Heart right ventricle (tissue), 16 donors: ENCODE results near the gene S100A2. TPM values are rescaled to one million over a fixed set of nuclear protein-coding genes. Genes with fewer than 3 reads are reported as not detected.

Experiments used
- ATAC-seq, 8 donors: fragments of 200-7000 bp; cut with Tn5 transposase; one replicate each; pipeline ENCODE4 v1.9.1; 2020; ENCODE audit warnings: mild to moderate bottlenecking in 8 of 8, moderate library complexity in 8 of 8, moderate number of reproducible peaks in 1 of 8
- DNase-seq, 2 donors: peaks; one replicate each; pipeline ENCODE4 v3.0.0-alpha.2; 2020
- H3K27ac ChIP-seq, 10 donors: fragments of 200-600 bp; sonication (generic) in 2 of 10; one replicate each; pipeline versions ENCODE4 v1.5.0 to v1.8.0; 2020 to 2022; ENCODE audit warnings: mild to moderate bottlenecking in 3 of 10
- H3K27me3 ChIP-seq, 7 donors: fragments of 200-600 bp; one replicate each; pipeline ENCODE4 v1.8.0; 2021 to 2022; ENCODE audit warnings: mild to moderate bottlenecking in 2 of 7
- H3K36me3 ChIP-seq, 9 donors: fragments of 200-600 bp; sonication (generic) in 1 of 9; one replicate each; pipeline versions ENCODE4 v1.5.0 to v1.8.0; 2020 to 2022; ENCODE audit warnings: mild to moderate bottlenecking in 2 of 9
- H3K4me1 ChIP-seq, 9 donors: fragments of 200-600 bp; sonication (generic) in 1 of 9; one replicate each; pipeline versions ENCODE4 v1.5.0 to v1.8.0; 2020 to 2022; ENCODE audit warnings: mild to moderate bottlenecking in 4 of 9
- H3K4me3 ChIP-seq, 10 donors: fragments of 200-600 bp; sonication (generic) in 2 of 10; one replicate each; pipeline versions ENCODE4 v1.5.0 to v1.8.0; 2020 to 2022; ENCODE audit warnings: mild to moderate bottlenecking in 7 of 10, moderate library complexity in 2 of 10
- H3K9me3 ChIP-seq, 11 donors: fragments of 200-600 bp in 10 of 11; sonication (generic) in 2 of 11; one replicate each; pipeline versions ENCODE4 v1.5.0 to v1.8.0; 2013 to 2022; ENCODE audit warnings: mild to moderate bottlenecking in 2 of 11, control low read depth in 1 of 11, moderate library complexity in 1 of 11
- WGBS, 2 donors: extraction: QIAGEN DNeasy Blood & Tissue Kit; methylation state at CpG; one replicate each; pipeline ENCODE4 v1.1.7; 2013; ENCODE audit warnings: inconsistent platforms in 1 of 2; 5-methylcytosine and 5-hydroxymethylcytosine counted together
- intact Hi-C, 10 donors: fragments of 100-400 bp; cut with DNase I; formaldehyde crosslinking; loops; one replicate each; pipeline versions ENCODE4 v1.11.1 to v1.14.2; 2022
- polyA plus RNA-seq, 2 donors: library from polyadenylated mRNA; stranded (reverse); fragments of 200-250 nt; gene quantifications; one replicate each; pipeline ENCODE4 v1.2.3, GENCODE V29; 2013
- total RNA-seq, 10 donors: library from RNA; stranded (reverse); fragmentation: NEBNext Ultra II Directional in 3 of 10; extraction: Animal tissue kit (Norgen Biotek cat#: 25700) in 3 of 10; gene quantifications; one replicate each; pipeline versions ENCODE4 v1.2.1 to v1.2.4, GENCODE V29; 2021 to 2023
- TF ChIP-seq, protein P1 (sequence below), 9 donors: fragments of 200-600 bp; sonication (generic) in 2 of 9; IDR thresholded peaks; one replicate each; pipeline versions ENCODE4 v1.5.0 to v1.8.0; 2021 to 2022; ENCODE audit warnings: antibody characterized with exemption in 9 of 9, mild to moderate bottlenecking in 5 of 9, moderate library complexity in 1 of 9
- donor health status: Arrhythmogenic right ventricular cardiomyopathy.
- donor health status: ischemic (EF 13 %, LVEDD 7.1; RV severe dilation, severe dysfunction).
- donor health status: healthy with polysubstance abuse.
- donor health status: DM: no; HTN: yes; CAD: no.
- donor health status: DM: no; HTN: no; CAD: no.
- donor health status: ischemic (EF 25% LVEDD 6.9; RV normal size, moderate dysfunction).
- donor health status: ischemic (EF 25% LVEDD 5.7; RV mildly dilated, moderate dysfunction).
- donor health status: healthy.
- donor health status: DM: yes; HTN: yes; CAD: no.
- donor health status: Ischemic cardiomyopathy.
- donor health status: ischemic (EF 35%, LVEDD 5.7; RV mildly dilated, moderate dysfunction).
- donor health status: nonischemic (EF 11% LVEDD 7.7; RV severe dilation, severe dysfunction).
- donor health status: DM: yes; HTN: yes; CAD: no.
- donor health status: PGD.
- donor health status: ischemic (EF 29% LVEDD 5.4; RV normal size, mild dysfunction).
- donor health status: nonischemic (EF 23%, LVEDD 6.1; RV moderate dilation, normal function).

Gene S100A2
- total and polyA plus RNA-seq, 12 donors, result 1.2 to 7.4 (median 3.1) TPM; not detected in 1

DNA sequence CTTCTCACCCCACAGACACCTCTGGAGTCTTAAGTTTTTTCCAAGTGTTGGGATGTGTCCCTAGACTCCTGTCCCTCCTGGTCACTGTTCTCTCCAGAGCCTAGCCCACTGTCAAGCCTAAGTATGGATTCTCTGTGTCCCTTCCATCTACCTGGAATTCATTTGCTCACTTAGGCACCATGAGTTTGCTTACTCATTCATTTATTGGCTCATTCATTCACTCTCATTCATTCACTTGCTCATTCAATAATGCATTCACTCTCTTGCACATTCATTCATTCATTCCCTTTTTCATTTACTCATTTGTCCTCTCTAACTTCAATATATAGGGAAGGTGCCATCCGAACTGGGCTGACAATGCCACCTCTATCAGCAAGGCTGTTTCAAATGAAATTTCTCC is 45.7 kb upstream of the S100A2 start:
- ATAC-seq (no peak), DNase-seq (no peak)
- TF ChIP-seq, protein P1, sequence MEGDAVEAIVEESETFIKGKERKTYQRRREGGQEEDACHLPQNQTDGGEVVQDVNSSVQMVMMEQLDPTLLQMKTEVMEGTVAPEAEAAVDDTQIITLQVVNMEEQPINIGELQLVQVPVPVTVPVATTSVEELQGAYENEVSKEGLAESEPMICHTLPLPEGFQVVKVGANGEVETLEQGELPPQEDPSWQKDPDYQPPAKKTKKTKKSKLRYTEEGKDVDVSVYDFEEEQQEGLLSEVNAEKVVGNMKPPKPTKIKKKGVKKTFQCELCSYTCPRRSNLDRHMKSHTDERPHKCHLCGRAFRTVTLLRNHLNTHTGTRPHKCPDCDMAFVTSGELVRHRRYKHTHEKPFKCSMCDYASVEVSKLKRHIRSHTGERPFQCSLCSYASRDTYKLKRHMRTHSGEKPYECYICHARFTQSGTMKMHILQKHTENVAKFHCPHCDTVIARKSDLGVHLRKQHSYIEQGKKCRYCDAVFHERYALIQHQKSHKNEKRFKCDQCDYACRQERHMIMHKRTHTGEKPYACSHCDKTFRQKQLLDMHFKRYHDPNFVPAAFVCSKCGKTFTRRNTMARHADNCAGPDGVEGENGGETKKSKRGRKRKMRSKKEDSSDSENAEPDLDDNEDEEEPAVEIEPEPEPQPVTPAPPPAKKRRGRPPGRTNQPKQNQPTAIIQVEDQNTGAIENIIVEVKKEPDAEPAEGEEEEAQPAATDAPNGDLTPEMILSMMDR (IDR thresholded peaks at IDR 0.05), result no peak
- H3K27me3 ChIP-seq, result no peaks in the 10 kb centered on the region
- H3K27ac ChIP-seq, result peak overlapping the region in 4 of 10 donors; percentile 95 to 99 (median 98)
- peak overlapping the region in 4 of 10 donors; percentile 6 to 67 (median 62) for H3K4me3 ChIP-seq
- H3K9me3 ChIP-seq, result no peaks in the 10 kb centered on the region
- H3K4me1 ChIP-seq, result peaks cover 10 to 61% (median 35%) of the 10 kb centered on the region in 9 donors
- WGBS, 2 donors, result 86 to 90% methylated on average over 1 of the region's 1 CpG
- intact Hi-C loops, result loop anchor here in 2 of 10 donors (5.0 to 10.0 kb wide), 2 partner anchors 77 to 79 kb away; partner anchors contain the start of gene S100A6 (in 1 of the 2)
- peaks cover 0 to 16% (median 14%) of the 10 kb centered on the region in 9 donors for H3K36me3 ChIP-seq

DNA sequence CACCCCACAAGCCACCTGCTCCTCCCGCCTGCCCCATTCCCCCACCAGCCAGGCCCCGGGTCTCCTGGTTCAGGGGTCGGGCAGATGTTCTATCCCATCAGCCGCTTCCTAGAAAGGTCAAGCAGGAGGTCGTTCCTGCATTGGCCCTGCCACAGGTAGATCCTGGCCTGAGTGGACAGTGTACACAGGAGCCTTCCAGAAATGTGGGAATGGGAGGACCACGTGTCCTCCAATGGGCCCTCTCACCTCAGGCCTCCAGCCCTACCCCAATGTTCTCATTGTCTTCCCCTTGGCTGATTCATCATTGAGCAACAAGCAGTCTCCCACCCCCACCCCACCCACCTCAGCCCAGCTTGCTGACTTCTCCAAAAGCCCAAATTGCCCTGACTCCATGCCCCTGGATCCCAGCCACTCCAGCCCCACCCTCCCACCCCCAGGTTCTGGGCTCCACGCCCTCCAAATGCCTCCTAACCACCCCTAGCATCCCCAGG is 45.2 kb upstream of the S100A2 start:
- 88 to 90% methylated on average over 7 of the region's 7 CpGs for WGBS, 2 donors

DNA sequence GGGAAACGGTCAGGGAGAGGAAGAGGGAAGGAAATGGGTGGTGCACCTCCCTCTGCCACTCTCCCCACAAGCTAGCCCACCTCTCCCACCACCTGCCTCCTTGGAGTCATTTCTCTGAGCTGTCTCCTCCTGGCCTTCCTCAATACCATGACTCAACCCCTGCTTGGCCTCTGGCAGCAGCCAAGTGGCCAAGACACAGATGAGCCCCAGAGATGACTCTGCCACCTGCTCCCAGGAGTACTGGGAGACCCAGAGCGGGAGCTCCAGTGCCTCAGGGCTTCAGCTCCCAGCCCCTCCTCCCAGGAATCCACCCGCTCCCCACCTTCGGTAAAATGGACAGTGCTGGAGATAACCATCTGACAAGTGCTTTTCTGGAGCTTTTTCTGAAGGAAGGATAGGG is 44.7 kb upstream of the S100A2 start:
- TF ChIP-seq, protein P1 (IDR thresholded peaks at IDR 0.05), result no peak
- DNase-seq (no peak), ATAC-seq (no peak)
- intact Hi-C loops, result loop anchor here in 2 of 10 donors (5.0 to 10.0 kb wide), 2 partner anchors 76 to 78 kb away; partner anchors contain the start of gene S100A6 (in 1 of the 2)
- WGBS, 2 donors, result 49 to 67% methylated on average over 4 of the region's 4 CpGs
- Histone ChIP-seq H3K9me3 (no peaks in the 10 kb centered on the region), H3K27me3 (no peaks in the 10 kb centered on the region), H3K36me3 (peaks cover 0 to 26% (median 14%) of the 10 kb centered on the region in 9 donors), H3K4me1 (peaks cover 10 to 57% (median 35%) of the 10 kb centered on the region in 9 donors), H3K4me3 (peak overlapping the region in 2 of 10 donors; percentile 1 to 73), H3K27ac (peak overlapping the region; percentile 83 to 99 (median 96))

More for the DNA sequence above, 45.2 kb upstream of the S100A2 start:
- intact Hi-C loops, result loop anchor here in 2 of 10 donors (5.0 to 10.0 kb wide), 2 partner anchors 76 to 79 kb away; partner anchors contain the start of gene S100A6 (in 1 of the 2)
- Histone ChIP-seq H3K9me3 (no peaks in the 10 kb centered on the region), H3K27me3 (no peaks in the 10 kb centered on the region), H3K36me3 (peaks cover 0 to 21% (median 14%) of the 10 kb centered on the region in 9 donors), H3K27ac (peak overlapping the region; percentile 83 to 99 (median 96)), H3K4me3 (peak overlapping the region in 1 of 10 donors; percentile 1), H3K4me1 (peaks cover 10 to 57% (median 35%) of the 10 kb centered on the region in 9 donors)
- no peak for ATAC-seq
- TF ChIP-seq, protein P1 (IDR thresholded peaks at IDR 0.05), result no peak
- no peak for DNase-seq

DNA sequence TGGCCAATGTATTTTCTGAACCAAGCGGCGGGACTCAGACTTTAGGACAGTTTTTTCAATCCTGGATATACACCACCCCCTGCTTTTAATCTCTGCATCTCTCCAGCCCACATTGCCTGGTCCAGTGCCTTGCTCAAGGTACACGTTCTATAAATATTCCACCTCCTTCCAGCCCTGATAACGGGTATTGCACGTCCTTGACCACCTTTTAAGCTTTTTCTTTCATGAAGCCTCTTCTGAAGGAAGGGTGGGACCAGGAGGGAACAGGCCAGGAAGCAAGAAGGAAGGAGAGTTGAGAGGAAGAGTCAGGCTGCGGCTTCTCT is 43.9 kb upstream of the S100A2 start:
- Histone ChIP-seq H3K4me1 (peaks cover 10 to 57% (median 35%) of the 10 kb centered on the region in 9 donors), H3K9me3 (no peaks in the 10 kb centered on the region), H3K27me3 (no peaks in the 10 kb centered on the region), H3K27ac (peak overlapping the region; percentile 83 to 99 (median 96)), H3K4me3 (peak overlapping the region in 5 of 10 donors; percentile 38 to 73 (median 66)), H3K36me3 (peaks cover 0 to 32% (median 14%) of the 10 kb centered on the region in 9 donors)
- DNase-seq, result no peak
- no peak for ATAC-seq
- TF ChIP-seq, protein P1 (IDR thresholded peaks at IDR 0.05), result no peak
- intact Hi-C loops, result loop anchor here in 1 of 10 donors (5.0 kb wide), 1 partner anchor 37 kb away; no protein-coding TSS in a partner anchor
- 44% methylated on average over 6 of the region's 6 CpGs for WGBS, 2 donors
